HG03520 (cell line): ENCODE results near the gene CRACDL.
"Not testable (repeated sequence)": the region's sequence is repeated elsewhere in the genome, so short reads cannot be mapped to it uniquely, and the experiment has no call there.

Experiments
- ATAC-seq: cut with Tn5 transposase; IDR thresholded peaks from one replicate; pipeline ENCODE4 v1.9.1; 2021; ENCODE audit warnings: mild to moderate bottlenecking, moderate library complexity; ENCODE audit not compliant: unreplicated experiment

The CRACDL gene

DNA sequence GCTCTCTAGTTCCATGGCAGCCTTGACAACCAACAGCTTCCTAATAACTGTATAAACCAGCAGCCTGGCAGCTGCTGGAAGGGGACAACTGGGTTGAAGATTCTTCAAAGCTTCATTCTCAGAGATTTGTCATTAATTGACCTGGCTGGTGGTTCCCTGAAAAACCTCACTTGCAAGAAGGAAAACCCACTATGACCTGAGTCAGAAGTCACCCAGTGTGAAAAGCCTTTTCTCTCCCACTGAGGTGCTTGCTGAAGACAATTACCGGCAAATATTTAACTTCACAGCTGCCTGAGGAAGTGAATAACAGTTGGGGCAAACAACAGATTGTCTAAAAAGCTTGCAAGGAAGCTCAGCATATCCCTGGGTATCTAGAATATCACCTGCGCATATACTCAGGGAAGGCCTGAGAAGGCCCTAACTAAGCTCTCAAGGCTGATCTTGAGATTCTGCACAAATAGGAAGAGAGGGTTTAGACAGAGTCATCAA, 49.9 kb downstream of the CRACDL start:
- ATAC-seq, result no peak

DNA sequence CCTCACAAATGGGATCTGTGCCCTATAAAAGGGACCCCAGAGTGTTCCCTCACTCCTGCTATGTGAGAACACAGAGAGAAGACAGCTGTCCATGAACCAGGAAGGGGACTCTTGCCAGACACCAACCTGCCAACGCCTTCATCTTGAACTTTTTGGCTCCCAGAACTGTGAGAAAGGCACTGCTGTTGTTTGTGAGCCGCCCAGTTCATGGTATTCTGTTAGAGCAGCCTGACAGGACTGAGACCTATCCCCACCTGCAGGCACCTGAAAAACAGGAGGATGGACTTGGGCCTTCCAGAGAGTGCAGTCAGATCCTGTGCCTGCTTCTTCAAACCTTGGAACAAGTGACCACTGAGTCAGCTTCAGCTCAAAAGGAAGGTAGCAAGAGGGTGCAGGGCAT, 51.4 kb downstream of the CRACDL start:
- no peak for ATAC-seq

DNA sequence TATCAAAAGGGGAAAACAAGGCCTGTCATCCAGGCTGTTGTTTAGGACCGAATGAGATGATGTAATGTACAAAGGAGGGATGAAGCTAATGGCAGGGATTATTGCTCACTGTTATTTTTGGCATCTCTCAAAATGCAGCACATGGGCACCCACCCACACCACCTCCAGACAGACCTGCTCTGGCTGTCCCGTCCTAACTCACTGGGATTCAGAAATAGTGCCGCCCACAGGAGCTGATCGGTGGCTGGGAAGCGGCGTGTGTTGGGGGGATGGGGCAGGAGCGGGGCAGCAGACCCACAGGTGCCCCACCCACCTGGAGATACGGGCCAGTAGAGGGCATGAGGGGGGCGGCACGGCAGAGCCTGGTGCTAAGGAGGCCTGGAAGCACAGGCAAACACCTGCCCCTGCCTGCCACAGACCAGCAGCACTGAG, 52.2 kb downstream of the CRACDL start:
- no peak for ATAC-seq

DNA sequence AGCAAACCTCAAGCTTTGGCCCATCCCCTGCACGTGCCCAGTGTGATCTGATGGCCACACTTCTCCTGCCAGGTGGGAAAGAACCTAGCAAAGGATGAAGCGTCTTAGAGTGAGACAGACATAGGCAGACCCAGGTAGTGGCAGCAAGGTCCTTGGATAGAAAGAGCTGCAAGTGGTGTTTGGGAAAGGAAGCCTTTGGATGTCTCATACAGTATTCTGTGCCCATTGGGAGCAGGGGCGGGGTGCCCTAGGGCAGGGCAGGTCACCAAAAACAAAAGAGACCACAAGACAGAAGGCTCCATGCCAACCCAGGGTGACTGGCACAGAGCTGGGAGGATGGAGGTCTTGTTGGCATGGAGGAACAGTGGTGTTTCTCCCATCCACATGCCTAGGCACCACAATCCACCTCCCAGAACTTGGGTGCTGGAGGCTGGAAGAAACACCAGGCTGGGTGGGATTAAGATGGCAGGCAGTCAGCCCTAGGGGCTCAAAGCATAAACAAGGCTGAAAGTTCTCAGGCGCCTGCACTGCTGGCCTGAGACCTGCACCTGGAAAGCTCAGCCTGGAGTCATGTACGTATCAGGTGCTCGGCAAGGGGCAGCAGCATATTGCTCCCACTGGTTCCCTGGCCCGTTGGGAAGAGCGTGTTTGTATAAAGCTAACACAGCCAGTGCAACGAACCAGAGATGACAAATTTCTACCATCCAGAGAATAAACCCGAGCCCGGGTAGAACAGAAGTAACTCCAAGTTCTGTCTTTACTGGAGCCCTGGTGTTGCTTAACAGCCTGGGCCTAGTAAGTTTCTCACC, 52.9 kb downstream of the CRACDL start:
- ATAC-seq, result no peak

DNA sequence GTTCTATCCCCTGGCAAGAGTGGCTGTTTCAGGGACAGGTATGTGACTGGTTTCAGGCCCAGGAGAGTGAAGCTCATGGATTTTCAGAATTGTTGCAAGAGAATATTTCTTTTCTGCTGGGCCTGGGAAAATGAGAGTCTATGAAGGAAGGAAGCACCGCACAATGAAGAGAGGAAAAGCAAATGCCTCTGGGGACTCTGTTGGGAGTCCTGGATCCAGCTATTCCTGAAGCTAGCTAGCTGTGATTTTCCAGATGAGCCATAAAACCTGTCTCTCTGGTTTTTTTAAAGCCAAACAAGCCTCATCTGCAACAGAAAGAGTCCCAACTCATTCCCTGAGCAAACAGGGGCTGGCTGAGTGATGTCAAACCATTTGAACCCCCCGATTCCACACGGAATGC, 53.7 kb downstream of the CRACDL start:
- no peak for ATAC-seq

DNA sequence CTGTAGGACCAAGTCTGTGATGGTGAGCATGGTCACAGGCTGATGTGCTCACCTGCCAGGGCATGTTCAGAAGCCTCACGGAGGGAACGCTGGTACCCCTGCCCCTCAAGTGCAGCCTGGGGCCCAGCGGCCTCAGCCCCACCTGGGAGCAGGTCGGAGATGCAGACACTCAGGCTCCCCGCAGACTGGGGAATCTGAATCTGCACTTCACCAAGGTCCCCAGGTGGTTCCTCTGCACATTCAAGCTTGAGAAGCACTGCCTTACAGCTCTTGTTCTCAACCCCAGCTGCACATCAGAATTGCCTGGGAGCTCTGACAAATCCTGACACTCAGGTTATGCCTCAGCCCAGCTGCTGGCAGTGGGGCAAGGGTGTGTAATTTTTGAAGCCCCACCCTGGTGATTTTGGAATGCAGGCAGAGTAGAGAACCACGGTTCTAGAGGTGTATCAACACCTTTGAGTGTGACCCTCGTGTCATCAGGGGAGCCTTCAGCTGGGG, 54.8 kb downstream of the CRACDL start:
- no peak for ATAC-seq

DNA sequence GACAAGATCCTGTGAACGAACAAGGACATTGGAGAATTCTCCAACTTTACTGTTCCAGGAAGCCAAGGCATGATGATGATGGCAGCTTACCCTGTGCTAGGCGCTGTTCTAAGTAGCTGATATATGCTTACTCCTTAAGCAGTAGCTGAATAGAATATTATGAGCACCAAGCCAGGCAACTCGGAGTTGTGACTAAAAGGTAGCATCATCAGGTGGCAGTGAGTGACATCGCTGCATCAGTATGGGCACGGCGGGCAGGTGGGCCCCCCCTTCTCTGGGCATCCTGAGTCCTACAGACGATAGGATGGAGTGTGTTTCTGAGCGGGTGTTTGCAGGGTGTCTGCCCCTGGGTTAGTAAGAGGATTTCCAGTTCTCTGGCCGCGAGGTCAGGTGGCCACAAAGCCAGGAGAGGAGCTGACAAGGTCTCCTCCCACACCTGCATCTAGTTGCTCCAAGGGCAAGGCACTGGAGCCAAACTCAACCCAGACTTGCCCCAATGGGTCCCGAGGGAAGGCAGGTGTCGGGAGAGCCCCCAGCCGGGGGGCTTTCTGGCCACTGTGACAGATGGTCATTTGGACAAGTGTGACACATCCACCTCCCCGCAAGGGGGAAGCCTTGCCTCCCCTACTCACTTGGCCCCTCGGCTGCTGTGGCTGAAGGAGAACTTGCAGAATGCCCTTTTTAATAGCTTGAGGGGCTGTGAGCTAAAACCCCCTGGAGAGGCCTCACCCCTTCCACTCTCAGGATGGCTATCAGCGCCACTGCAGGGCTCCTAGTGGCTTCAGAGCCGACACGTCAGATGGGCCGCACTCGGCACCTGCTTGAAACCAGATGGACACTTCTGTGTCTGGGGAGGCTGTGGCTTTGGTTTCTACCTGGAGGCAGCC, 55.5 kb downstream of the CRACDL start:
- no peak for ATAC-seq

DNA sequence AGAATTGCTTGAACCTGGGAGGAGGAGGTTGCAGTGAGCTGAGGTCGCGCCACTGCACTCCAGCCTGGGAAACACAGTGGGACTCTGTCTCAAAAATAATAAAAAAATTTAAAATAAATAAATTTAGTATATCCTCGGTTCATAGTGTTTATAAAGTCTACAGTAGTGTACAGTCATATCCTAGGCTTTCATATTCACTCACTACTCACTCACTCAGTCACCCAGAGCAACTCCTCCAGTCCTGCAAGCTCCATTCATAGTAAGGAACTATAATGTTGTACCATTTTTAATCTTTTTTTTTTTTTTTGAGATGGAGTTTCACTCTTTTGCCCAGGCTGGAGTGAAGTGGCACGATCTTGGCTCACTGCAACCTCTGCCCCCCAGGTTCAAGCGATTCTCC, 58.4 kb downstream of the CRACDL start:
- not testable (repeated sequence) for ATAC-seq

DNA sequence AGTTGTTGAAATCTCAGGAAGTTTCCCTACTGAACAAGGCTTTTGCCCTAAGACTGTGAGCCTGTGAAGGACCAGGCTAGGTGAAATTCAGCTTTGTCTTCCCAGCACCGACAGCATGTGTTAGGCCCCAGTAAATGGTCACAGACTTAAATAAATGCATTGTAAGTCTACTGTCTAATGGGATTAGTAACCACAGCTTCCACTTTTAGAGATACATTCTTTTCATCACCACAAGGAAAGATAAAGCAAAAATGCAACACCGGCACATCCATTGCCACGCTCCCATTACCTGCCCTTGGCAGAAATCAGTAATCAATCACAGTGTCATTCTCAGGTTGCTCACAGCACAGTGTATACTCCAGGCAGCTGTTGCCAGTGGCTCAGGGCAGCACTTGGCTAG, 59.3 kb downstream of the CRACDL start:
- no peak for ATAC-seq

DNA sequence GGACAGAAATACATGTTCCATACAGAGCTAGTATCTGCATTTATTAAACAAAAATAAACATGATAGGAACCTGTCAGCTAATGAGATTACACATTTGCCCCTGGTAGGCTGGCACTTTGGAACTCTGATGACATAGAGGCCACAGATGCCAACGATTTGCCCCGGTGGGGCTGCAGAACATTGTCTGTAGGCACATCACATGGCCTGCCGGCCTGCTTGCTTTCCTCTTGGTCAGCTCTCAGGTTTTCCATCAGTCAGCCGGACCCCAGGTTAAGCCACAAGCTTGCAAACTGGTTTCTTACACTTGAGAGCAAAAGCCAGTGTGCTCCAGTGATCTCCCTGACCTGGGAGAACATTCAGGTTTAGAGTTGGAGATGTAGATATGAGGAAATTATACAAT, 60.3 kb downstream of the CRACDL start:
- no peak for ATAC-seq

DNA sequence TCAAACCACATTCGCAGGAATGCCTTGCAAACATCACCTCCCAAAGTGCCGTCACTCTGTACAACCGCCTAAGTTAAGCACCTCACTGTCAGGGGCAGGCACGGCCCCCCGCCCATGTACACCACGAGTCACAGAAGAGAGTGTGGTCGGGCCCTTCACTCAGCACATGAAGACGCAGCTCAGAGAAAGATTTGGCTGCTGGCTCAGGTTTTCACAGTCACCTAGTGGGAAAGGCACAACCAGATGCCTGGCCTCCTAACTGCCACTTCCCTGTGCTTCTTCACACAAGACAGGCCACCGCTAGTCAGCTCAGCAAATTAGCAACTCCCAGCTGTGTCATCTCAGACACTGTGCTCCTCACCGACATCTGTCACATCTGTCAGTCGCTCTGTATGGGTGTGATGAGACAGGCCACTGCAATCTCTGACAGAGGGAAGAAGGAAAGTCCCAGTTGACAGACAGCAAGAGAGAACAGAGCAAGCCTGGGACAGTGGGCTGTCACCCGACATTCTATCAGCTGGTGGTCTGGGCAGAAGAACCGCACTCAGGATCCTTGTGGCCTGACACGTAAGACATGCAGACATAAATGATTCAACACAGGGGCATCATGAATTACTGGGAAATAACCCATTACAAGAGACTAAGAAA, 60.8 kb downstream of the CRACDL start:
- peak; percentile 64 for ATAC-seq

DNA sequence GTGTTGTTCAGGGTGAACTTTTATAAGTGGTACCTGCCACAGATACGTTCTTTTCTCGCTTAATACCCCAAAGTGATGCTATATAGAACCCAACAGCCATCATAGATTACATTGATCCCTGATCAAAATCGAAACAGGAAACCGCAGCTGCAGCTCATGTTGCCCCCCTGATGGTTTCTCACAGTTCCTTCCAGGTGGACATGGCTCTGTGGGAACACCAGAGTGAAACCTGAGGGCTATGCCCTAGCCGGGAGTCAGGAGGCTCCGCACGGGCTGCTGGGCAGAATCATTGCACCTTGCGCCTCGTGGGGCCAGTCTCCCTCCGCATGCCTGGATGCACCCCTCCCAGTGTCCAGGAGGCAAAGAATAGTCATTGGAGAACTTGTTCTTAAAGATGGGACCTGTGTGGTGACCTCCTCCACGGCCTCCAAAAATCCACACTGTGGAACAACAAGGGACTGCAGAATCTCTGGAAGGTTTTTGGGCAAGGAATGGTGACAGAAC, 61.8 kb downstream of the CRACDL start:
- ATAC-seq, result no peak

DNA sequence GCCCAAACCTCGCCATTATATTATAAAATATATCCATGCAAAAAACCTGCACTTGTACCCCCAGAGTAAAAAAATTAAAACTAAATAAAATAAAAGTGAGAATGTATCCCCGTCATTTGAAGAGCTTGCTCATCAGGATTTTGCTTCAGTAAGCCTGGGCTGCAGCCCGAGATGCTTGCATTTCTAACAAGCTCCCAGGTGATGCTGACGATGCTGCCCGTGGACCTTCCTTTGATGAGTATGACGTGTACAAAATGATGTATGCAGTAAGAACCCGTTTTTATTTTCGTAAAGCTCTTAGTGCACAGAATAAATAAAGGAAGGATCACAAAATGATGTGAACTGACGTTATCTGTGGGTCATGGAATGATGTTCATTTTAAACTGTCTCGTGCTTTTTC, 63.5 kb downstream of the CRACDL start:
- no peak for ATAC-seq

DNA sequence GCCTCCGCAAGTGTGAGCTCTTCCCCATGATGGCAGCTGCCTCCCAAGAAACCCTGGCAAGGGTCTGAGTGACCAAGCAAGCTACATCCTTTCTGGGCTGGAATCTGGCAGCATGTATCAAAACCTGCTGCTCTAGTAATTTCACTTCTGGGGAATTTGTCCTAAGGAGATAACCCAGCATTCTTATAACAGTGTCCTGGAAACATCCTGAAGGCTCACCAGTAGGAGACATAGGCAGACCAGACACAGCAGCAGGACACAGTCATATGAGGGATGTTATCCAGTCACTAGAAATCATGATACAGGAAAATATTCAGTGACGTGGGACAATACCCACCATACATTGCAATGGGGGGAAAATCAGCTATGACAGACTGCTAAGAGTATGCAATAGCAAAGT, 64.5 kb downstream of the CRACDL start:
- ATAC-seq, result no peak

DNA sequence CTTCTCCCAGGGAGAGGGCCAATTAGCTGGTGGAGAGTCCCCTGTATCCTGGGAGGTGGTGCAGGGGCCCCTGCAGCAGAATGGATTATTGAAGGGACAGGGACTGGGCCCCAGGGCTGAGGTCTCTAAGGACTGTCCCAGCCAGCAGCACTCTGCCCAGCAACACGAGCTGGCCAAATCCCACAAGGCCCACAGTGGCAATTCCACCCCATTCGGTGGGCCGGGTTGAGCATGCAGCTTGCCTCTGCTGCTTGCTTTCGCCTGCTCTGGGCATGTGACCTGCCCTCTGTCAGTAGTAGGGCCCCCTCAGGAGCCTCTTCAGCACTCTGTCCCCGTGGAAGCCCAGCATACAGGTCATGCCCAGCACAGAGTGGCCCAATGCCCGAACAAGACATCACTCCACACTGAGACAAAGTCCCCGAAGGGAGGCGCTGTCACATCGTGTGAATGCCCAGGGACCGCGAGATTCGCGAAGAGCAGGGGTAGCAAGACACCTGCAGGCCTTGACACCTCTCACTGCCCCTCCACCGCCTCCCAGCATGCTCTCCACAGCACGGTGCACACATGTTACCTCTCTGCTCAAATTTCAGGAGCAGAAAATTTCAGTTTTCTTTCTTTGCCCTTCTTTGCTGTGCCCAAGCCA, 65.4 kb downstream of the CRACDL start:
- ATAC-seq, result no peak

DNA sequence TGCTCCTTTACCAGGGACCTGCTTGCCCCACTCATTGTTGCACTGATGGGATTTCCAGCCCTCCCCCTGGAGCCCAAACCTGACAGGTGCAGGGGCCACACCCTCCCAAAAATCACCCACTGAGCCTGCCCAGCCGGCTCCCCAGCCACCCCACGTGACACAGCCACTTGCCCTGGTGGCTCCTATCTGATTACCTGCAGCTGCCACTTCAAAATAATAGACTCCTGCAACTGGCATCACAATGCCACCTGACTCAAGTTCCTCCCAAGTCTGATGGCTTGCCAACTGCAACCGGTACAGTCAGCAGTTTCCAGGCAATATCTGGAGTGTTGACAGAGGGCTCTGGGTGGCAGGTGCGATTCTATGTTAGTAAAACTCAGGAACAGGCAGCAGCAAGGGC, 66.2 kb downstream of the CRACDL start:
- ATAC-seq, result no peak

DNA sequence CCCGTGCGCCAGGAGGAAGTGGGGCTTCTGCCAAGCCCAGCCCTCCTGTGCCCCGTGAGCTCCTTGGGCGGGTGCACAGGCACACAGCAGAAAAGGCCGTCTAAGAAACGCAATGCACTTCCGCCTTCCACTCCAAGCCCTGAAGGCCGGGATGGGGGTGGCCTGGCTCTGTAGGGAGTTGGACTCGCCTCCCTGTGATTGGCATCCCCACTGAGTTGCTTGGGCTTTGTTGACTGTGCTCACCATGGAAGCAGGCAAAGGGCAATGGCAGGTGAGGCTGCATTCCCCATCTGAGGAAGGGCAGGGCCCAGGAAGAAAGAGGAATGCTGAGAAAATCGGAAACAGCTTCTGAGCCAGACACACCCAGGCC, 66.8 kb downstream of the CRACDL start:
- no peak for ATAC-seq

DNA sequence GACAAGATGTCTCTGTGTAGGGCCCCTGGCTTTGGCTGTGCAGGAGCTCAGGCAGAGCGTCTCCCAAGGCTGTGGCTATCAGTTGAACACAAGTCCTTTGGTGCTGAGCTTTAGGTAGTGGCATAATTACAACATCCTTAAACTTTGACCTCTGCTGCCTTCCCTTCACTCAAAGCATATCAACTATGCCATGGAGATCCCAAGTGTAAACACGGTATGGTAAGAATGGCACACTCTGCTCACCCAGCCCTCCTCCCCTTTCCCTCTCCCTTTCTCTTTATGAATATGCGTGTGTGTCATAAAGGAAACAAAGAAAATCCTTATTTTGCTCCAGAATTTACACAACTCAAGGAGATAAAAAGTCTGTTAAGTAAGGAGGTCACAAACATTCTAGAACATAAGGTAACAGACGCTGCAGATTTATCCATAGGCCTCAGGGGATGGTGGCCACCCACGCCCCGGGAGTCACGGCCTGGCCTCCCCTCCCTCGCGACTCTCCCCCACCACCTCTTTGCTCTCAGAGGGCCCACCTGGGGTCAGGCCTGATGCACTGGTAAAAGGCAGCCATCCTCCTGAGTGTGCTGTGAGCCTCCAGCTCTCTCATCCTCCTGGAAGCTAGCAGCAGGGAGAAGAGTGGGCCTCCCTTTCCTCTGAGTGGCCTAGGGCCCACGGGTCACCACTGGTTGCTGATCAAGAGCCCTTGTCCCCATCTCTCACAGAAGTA, 67.3 kb downstream of the CRACDL start:
- ATAC-seq, result no peak

DNA sequence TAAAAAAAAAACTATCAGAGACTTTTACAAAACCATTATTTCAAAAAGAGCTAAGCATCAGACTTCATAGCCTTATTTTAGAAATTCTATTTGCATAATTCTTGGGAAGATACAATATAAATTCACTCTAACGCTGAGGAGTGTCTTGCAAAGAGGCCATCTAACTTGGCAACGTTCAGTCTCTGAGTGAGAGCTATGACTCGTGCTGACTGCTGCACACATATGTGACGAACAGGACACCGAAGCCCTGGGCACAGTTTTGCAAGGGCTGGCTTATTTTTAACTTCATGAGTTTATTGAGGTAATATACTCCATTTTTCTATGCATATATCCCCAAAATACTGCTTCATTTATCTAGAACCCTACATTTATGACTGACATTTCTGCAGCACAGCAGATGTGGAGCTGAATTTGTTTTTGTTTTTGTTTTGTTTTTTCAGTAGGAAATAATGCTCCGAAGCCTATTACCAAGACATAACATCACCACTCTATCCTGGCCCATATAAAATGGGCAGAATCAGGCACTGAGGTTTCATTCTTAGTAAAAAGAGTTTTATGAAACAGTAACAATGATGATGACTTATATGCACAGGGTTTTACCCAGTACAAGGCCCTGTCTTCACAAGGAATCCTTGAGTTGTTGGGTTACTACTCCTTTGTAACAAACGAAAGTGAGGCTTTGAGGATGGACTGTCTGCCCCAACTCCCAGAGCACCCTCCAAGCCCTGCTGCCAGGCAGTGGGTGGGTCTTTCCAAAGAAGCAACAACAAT, 68.3 kb downstream of the CRACDL start:
- ATAC-seq, result no peak
